Cerebellar cortex (tissue), 1 donor: Measurements from ENCODE around the gene INSC.

ENCODE experiments used
- DNase-seq: peaks from one replicate; pipeline ENCODE4 v3.0.0-alpha.2; 2015; ENCODE audit warnings: low spot score

The INSC gene

GRCh38 chr11:15293975-15294620 is 179.4 kb downstream of the INSC start:
- no peak for DNase-seq

- DNase-seq: no peak
Measured at GRCh38 chr11:15295695-15296094, 181.0 kb downstream of the INSC start.
